H9 (cell line): ENCODE results near the gene HHLA2. TPM values are rescaled to one million over a fixed set of nuclear protein-coding genes. Genes with fewer than 3 reads are reported as not detected.

ENCODE experiments used
- DNase-seq: peaks from one replicate; pipeline ENCODE4 v3.0.0-alpha.2; 2017
- H2AFZ ChIP-seq: one replicate; pipeline ENCODE4 v1.6.1; 2013; ENCODE audit warnings: mild to moderate bottlenecking, low read length, control low read depth, moderate library complexity
- H2AK5ac ChIP-seq: 2 replicates; pipeline ENCODE4 v1.6.1; 2013; ENCODE audit warnings: low read length, control low read depth, mixed read lengths; ENCODE audit not compliant: insufficient read length
- H2BK120ac ChIP-seq: one replicate; pipeline ENCODE4 v1.6.1; 2013; ENCODE audit warnings: low read depth, mild to moderate bottlenecking, low read length, control low read depth, inconsistent platforms; ENCODE audit not compliant: poor library complexity, severe bottlenecking
- H2BK12ac ChIP-seq: 2 replicates; pipeline ENCODE4 v1.6.1; 2013; ENCODE audit warnings: low read length, control low read depth, mixed read lengths, low read depth; ENCODE audit not compliant: insufficient read length
- H2BK15ac ChIP-seq: 2 replicates; pipeline ENCODE4 v1.6.1; 2013; ENCODE audit warnings: low read depth, low read length, control low read depth
- H2BK20ac ChIP-seq: one replicate; pipeline ENCODE4 v1.6.1; 2013; ENCODE audit warnings: low read depth, mild to moderate bottlenecking, low read length, control low read depth, inconsistent platforms; ENCODE audit not compliant: poor library complexity, severe bottlenecking
- H2BK5ac ChIP-seq: 2 replicates; pipeline ENCODE4 v1.6.1; 2013; ENCODE audit warnings: low read length, control low read depth, mixed read lengths; ENCODE audit not compliant: insufficient read length
- H3K14ac ChIP-seq: 2 replicates; pipeline ENCODE4 v1.6.1; 2013; ENCODE audit warnings: low read length, control low read depth; ENCODE audit not compliant: insufficient read depth
- H3K18ac ChIP-seq: 2 replicates; pipeline ENCODE4 v1.6.1; 2013; ENCODE audit warnings: low read depth, mild to moderate bottlenecking, mixed read lengths, low read length, control low read depth; ENCODE audit not compliant: insufficient read length
- H3K23ac ChIP-seq: 2 replicates; pipeline ENCODE4 v1.6.1; 2013; ENCODE audit warnings: low read length, control low read depth, mixed read lengths, low read depth; ENCODE audit not compliant: insufficient read length
- H3K23me2 ChIP-seq: 2 replicates; pipeline ENCODE4 v1.6.1; 2013; ENCODE audit warnings: low read depth, mild to moderate bottlenecking, mixed read lengths, low read length, control low read depth; ENCODE audit not compliant: insufficient read length, poor library complexity, severe bottlenecking
- H3K27ac ChIP-seq: 2 replicates; pipeline ENCODE4 v1.5.1; 2013; ENCODE audit warnings: low read length, control low read depth, mixed read lengths, low read depth; ENCODE audit not compliant: insufficient read length
- H3K27me3 ChIP-seq: 2 replicates; pipeline ENCODE4 v1.6.1; 2013; ENCODE audit warnings: low read length, control low read depth, inconsistent platforms; ENCODE audit not compliant: insufficient read depth
- H3K4ac ChIP-seq: 2 replicates; pipeline ENCODE4 v1.6.1; 2013; ENCODE audit warnings: low read depth, mild to moderate bottlenecking, control low read depth, inconsistent platforms, low read length, moderate library complexity
- H3K4me1 ChIP-seq: 2 replicates; pipeline ENCODE4 v1.6.1; 2013; ENCODE audit warnings: low read length, control low read depth, inconsistent platforms; ENCODE audit not compliant: insufficient read depth
- H3K4me2 ChIP-seq: 2 replicates; pipeline ENCODE4 v1.6.1; 2013; ENCODE audit warnings: low read length, control low read depth, mixed read lengths; ENCODE audit not compliant: insufficient read length, insufficient read depth
- H3K56ac ChIP-seq: 2 replicates; pipeline ENCODE4 v1.6.1; 2013; ENCODE audit warnings: low read depth, mild to moderate bottlenecking, mixed read lengths, low read length, control low read depth; ENCODE audit not compliant: insufficient read length
- H3K79me1 ChIP-seq: 2 replicates; pipeline ENCODE4 v1.6.1; 2013; ENCODE audit warnings: low read depth, mild to moderate bottlenecking, moderate library complexity, low read length, control low read depth, inconsistent platforms; ENCODE audit not compliant: insufficient read depth, poor library complexity, severe bottlenecking
- H3K79me2 ChIP-seq: 2 replicates; pipeline ENCODE4 v1.6.1; 2013; ENCODE audit warnings: low read length, control low read depth, inconsistent platforms; ENCODE audit not compliant: insufficient read depth
- H3K9ac ChIP-seq: 2 replicates; pipeline ENCODE4 v1.6.1; 2013; ENCODE audit warnings: low read length, control low read depth, mixed read lengths; ENCODE audit not compliant: insufficient read length; ENCODE audit errors: extremely low read depth
- H3K9me3 ChIP-seq: one replicate; pipeline ENCODE4 v1.6.1; 2013; ENCODE audit warnings: low read depth, low read length, inconsistent platforms; ENCODE audit not compliant: control insufficient read depth
- H3T11ph ChIP-seq: one replicate; pipeline ENCODE4 v1.6.1; 2013; ENCODE audit warnings: mild to moderate bottlenecking, low read length, control low read depth, inconsistent platforms
- H4K20me1 ChIP-seq: one replicate; pipeline ENCODE4 v1.6.1; 2013; ENCODE audit not compliant: control insufficient read depth, insufficient read length, insufficient read depth
- H4K5ac ChIP-seq: 2 replicates; pipeline ENCODE4 v1.6.1; 2013; ENCODE audit warnings: low read depth, mild to moderate bottlenecking, mixed read lengths, low read length, control low read depth; ENCODE audit not compliant: insufficient read length
- H4K8ac ChIP-seq: replicated peaks from 2 replicates; pipeline ENCODE4 v1.6.1; 2013; ENCODE audit warnings: low read length, control low read depth, mixed read lengths, low read depth; ENCODE audit not compliant: insufficient read length
- H4K91ac ChIP-seq: 2 replicates; pipeline ENCODE4 v1.6.1; 2013; ENCODE audit warnings: low read depth, mild to moderate bottlenecking, moderate library complexity, mixed read lengths, low read length, control low read depth; ENCODE audit not compliant: insufficient read length
- H3K27ac Mint-ChIP-seq, 3 experiments: 2 replicates in 2 of 3; 3 replicates in 1 of 3; pipeline ENCODE4 v1.8.0; 2020 to 2021; ENCODE audit warnings: mixed read lengths in 3 of 3, mild to moderate bottlenecking in 1 of 3, moderate library complexity in 1 of 3
- H3K27me3 Mint-ChIP-seq: 2 replicates; pipeline ENCODE4 v1.8.0; 2021; ENCODE audit warnings: low read depth, mild to moderate bottlenecking, moderate library complexity, mixed read lengths
- H3K36me3 Mint-ChIP-seq, 3 experiments: 2 replicates in 2 of 3; 3 replicates in 1 of 3; pipeline ENCODE4 v1.8.0; 2020 to 2021; ENCODE audit warnings: low read depth in 3 of 3, mixed read lengths in 3 of 3; ENCODE audit not compliant: insufficient read depth in 1 of 3
- H3K4me1 Mint-ChIP-seq, 2 experiments: 2 replicates each; pipeline ENCODE4 v1.8.0; 2020; ENCODE audit warnings: mixed read lengths in 2 of 2
- H3K4me3 Mint-ChIP-seq, 2 experiments: 2 replicates in 1 of 2; 3 replicates in 1 of 2; pipeline ENCODE4 v1.8.0; 2020 to 2021; ENCODE audit warnings: mild to moderate bottlenecking in 2 of 2, mixed read lengths in 2 of 2, moderate library complexity in 1 of 2
- H3K9me3 Mint-ChIP-seq, 2 experiments: 2 replicates in 1 of 2; 3 replicates in 1 of 2; pipeline ENCODE4 v1.8.0; 2020; ENCODE audit warnings: mild to moderate bottlenecking in 2 of 2, mixed read lengths in 2 of 2, moderate library complexity in 1 of 2
- WGBS: extraction: QIAGEN DNeasy Blood & Tissue Kit; methylation state at CpG from one replicate; pipeline ENCODE4 v1.1.7; 2013; ENCODE audit warnings: missing lambda C conversion rate, low lambda C conversion rate, mixed read lengths; ENCODE audit not compliant: insufficient read length; ENCODE audit errors: extremely low coverage; 5-methylcytosine and 5-hydroxymethylcytosine counted together
- total RNA-seq: library from RNA; stranded (reverse); gene quantifications from 2 replicates; pipeline ENCODE4 v1.2.1, GENCODE V29; 2021
- TF ChIP-seq, protein P1 (sequence below): fragments of 200-600 bp; sonication (generic); conservative IDR thresholded peaks from 3 replicates; pipeline ENCODE4 v1.8.0; 2021; ENCODE audit warnings: antibody characterized with exemption, mild to moderate bottlenecking

HHLA2 gene
- total RNA-seq, 1 experiment from 2014 or later: not detected

GRCh38 chr3:108293858-108294257, 2.5 kb upstream of the HHLA2 start:
- H3K36me3 Mint-ChIP-seq: peaks cover 0 to 5% (median 0%) of the 10 kb centered on the region in 3 experiments; a peak in 2 of 7 replicates
- no CpG with 5 or more reads among the region's 4 CpGs for WGBS
- H3K4me3 Mint-ChIP-seq: no peak overlapping the region
- Histone ChIP-seq H3K9me3 (no peaks in the 10 kb centered on the region), H3K4ac (no peak overlapping the region), H2BK120ac (no peak overlapping the region), H2AFZ (no peak overlapping the region), H2BK5ac (no peak overlapping the region), H2BK15ac (no peak overlapping the region), H3K27ac (no peak overlapping the region), H2BK12ac (no peak overlapping the region), H3K4me1 (no peaks in the 10 kb centered on the region), H3K14ac (no peak overlapping the region), H3K4me2 (no peak overlapping the region), H3K79me2 (no peaks in the 10 kb centered on the region), H3K18ac (no peak overlapping the region), H2AK5ac (no peak overlapping the region), H4K20me1 (no peaks in the 10 kb centered on the region), H3K27me3 (no peaks in the 10 kb centered on the region), H3K9ac (no peak overlapping the region), H3K23me2 (no peaks in the 10 kb centered on the region), H4K5ac (no peak overlapping the region), H4K91ac (no peak overlapping the region), H3K79me1 (no peaks in the 10 kb centered on the region), H3K56ac (no peak overlapping the region), H3T11ph (no peak overlapping the region), H2BK20ac (no peak overlapping the region), H3K23ac (no peak overlapping the region), H4K8ac (no peak overlapping the region)
- 0 out of 2 replicates have a peak, but pooled peaks cover 2% of the 10 kb centered on the region for H3K27me3 Mint-ChIP-seq
- peaks cover 0 to 2% of the 10 kb centered on the region in 2 experiments; a peak in 2 of 5 replicates for H3K9me3 Mint-ChIP-seq
- TF ChIP-seq, protein P1, sequence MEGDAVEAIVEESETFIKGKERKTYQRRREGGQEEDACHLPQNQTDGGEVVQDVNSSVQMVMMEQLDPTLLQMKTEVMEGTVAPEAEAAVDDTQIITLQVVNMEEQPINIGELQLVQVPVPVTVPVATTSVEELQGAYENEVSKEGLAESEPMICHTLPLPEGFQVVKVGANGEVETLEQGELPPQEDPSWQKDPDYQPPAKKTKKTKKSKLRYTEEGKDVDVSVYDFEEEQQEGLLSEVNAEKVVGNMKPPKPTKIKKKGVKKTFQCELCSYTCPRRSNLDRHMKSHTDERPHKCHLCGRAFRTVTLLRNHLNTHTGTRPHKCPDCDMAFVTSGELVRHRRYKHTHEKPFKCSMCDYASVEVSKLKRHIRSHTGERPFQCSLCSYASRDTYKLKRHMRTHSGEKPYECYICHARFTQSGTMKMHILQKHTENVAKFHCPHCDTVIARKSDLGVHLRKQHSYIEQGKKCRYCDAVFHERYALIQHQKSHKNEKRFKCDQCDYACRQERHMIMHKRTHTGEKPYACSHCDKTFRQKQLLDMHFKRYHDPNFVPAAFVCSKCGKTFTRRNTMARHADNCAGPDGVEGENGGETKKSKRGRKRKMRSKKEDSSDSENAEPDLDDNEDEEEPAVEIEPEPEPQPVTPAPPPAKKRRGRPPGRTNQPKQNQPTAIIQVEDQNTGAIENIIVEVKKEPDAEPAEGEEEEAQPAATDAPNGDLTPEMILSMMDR: no peak
- H3K4me1 Mint-ChIP-seq: peaks cover 0 to 4% of the 10 kb centered on the region in 2 experiments; a peak in 1 of 4 replicates
- no peak overlapping the region for H3K27ac Mint-ChIP-seq
- no peak for DNase-seq
